A549 (cell line): ENCODE results near the gene ATF6B. TPM values are rescaled to one million over a fixed set of nuclear protein-coding genes. Genes with fewer than 3 reads are reported as not detected.

Experiments
- ATAC-seq, 2 experiments: fragments of 200-7000 bp in 1 of 2; fragments of >200 bp in 1 of 2; cut with Nextera tagmentation in 1 of 2; cut with Tn5 transposase in 1 of 2; 3 replicates each; pipeline versions ENCODE4 v1.8.0 to v1.9.1; 2018 to 2020; ENCODE audit warnings: mild to moderate bottlenecking in 1 of 2, moderate library complexity in 1 of 2
- CTCF ChIA-PET: fragments of 300-600 bp; sonication (Branson Sonifier 250); formaldehyde crosslinking; extraction: SDS; loops from one replicate; lab custom pipeline; 2021; ENCODE audit warnings: antibody characterized with exemption, inconsistent platforms; lab: Yijun Ruan, JAX
- POLR2A ChIA-PET: fragments of 350-600 bp; formaldehyde crosslinking; extraction: SDS; loops from one replicate; lab custom pipeline; 2021; ENCODE audit warnings: antibody characterized with exemption, inconsistent platforms; lab: Yijun Ruan, JAX
- DNase-seq, 2 experiments: peaks; one replicate each; pipeline versions ENCODE4 v3.0.0 to v3.0.0-alpha.2; 2011 to 2016; ENCODE audit warnings: low read depth in 1 of 2, low spot score in 1 of 2
- FAIRE-seq: peaks from 2 replicates; lab custom pipeline; 2011; peaks lifted over from hg19 to GRCh38; lab: Jason Lieb, UNC
- H3K27ac ChIP-seq, 2 experiments: fragments of >200 bp; sonication (Bioruptor Twin); formaldehyde crosslinking; 3 replicates each; pipeline ENCODE4 v1.5.1; 2016 to 2017
- H3K4me1 ChIP-seq: fragments of >200 bp; sonication (Bioruptor Twin); formaldehyde crosslinking; 3 replicates; pipeline ENCODE4 v1.6.1; 2016
- H3K4me2 ChIP-seq: fragments of >200 bp; sonication (Bioruptor Twin); formaldehyde crosslinking; 3 replicates; pipeline ENCODE4 v1.6.1; 2016
- H3K4me3 ChIP-seq: fragments of >200 bp; sonication (Bioruptor Twin); formaldehyde crosslinking; 3 replicates; pipeline ENCODE4 v1.5.1; 2016
- H3K9me3 ChIP-seq: fragments of >200 bp; sonication (Bioruptor Twin); formaldehyde crosslinking; 3 replicates; pipeline ENCODE4 v1.6.1; 2016
- CHD2 ChIP-seq: fragments of 150-350 bp; IDR thresholded peaks from 2 replicates; pipeline ENCODE4 v1.6.1; 2014; ENCODE audit warnings: low read length; ENCODE audit not compliant: partially characterized antibody
- KDM1A ChIP-seq: fragments of 200-600 bp; sonication (generic); IDR thresholded peaks from 2 replicates; pipeline ENCODE4 v1.6.1; 2016; ENCODE audit warnings: low read depth, mild to moderate bottlenecking
- MAX ChIP-seq: IDR thresholded peaks from 2 replicates; pipeline ENCODE4 v1.6.1; 2012
- MAZ ChIP-seq: fragments of 150-350 bp; IDR thresholded peaks from 2 replicates; pipeline ENCODE4 v1.6.1; 2014; ENCODE audit warnings: antibody characterized with exemption, low read depth, low read length, borderline replicate concordance
- POLR2A ChIP-seq: IDR thresholded peaks from 2 replicates; pipeline ENCODE4 v1.6.1; 2012; ENCODE audit warnings: mild to moderate bottlenecking, low read length
- ZSCAN20 ChIP-seq: fragments of 250-450 bp; sonication (Bioruptor Pico); IDR thresholded peaks from 2 replicates; pipeline ENCODE4 v1.8.0; 2022; ENCODE audit warnings: mild to moderate bottlenecking, moderate library complexity
- WGBS: methylation state at CpG from one replicate; pipeline ENCODE4 v1.1.6; 2017; ENCODE audit errors: missing lambda C conversion rate; 5-methylcytosine and 5-hydroxymethylcytosine counted together
- polyA plus RNA-seq, 4 experiments: library from polyadenylated mRNA; depleted of rRNA in 3 of 4; stranded (reverse); fragments of >200 nt; fragmentation: RNase III in 1 of 4; extraction: RNeasy Plus Mini Kit Qiagen cat#74134 plus additional on column Dnase treatment in 1 of 4; gene quantifications; 2 replicates in 3 of 4; 3 replicates in 1 of 4; pipeline ENCODE4 v1.2.3, GENCODE V29; 2011 to 2017
- TF ChIP-seq, protein P1 (sequence below): fragments of 200-600 bp; sonication (generic); IDR thresholded peaks from 2 replicates; pipeline ENCODE4 v1.6.1; 2016; ENCODE audit warnings: antibody characterized with exemption, mild to moderate bottlenecking, moderate library complexity
- TF ChIP-seq, protein P2 (sequence below): fragments of 250-450 bp; sonication (Bioruptor Pico); IDR thresholded peaks from 2 replicates; pipeline ENCODE4 v1.5.0; 2020; ENCODE audit warnings: low read depth, mild to moderate bottlenecking, moderate library complexity

The ATF6B gene
- polyA plus RNA-seq, 2 of the 4 experiments (the other 2 are of a cell fraction): 19.3 to 29.0 TPM

- H3K27ac ChIP-seq: peak within 1 kb of the TSS; percentile 81 to 85
- TF ChIP-seq CHD2 (peak; percentile 63), POLR2A (peak; percentile 13; the same call in 1 of the 2 replicates), MAX (0 out of 2 replicates have a peak, but pooled peaks have one; percentile 1)
- TF ChIP-seq, protein P1, sequence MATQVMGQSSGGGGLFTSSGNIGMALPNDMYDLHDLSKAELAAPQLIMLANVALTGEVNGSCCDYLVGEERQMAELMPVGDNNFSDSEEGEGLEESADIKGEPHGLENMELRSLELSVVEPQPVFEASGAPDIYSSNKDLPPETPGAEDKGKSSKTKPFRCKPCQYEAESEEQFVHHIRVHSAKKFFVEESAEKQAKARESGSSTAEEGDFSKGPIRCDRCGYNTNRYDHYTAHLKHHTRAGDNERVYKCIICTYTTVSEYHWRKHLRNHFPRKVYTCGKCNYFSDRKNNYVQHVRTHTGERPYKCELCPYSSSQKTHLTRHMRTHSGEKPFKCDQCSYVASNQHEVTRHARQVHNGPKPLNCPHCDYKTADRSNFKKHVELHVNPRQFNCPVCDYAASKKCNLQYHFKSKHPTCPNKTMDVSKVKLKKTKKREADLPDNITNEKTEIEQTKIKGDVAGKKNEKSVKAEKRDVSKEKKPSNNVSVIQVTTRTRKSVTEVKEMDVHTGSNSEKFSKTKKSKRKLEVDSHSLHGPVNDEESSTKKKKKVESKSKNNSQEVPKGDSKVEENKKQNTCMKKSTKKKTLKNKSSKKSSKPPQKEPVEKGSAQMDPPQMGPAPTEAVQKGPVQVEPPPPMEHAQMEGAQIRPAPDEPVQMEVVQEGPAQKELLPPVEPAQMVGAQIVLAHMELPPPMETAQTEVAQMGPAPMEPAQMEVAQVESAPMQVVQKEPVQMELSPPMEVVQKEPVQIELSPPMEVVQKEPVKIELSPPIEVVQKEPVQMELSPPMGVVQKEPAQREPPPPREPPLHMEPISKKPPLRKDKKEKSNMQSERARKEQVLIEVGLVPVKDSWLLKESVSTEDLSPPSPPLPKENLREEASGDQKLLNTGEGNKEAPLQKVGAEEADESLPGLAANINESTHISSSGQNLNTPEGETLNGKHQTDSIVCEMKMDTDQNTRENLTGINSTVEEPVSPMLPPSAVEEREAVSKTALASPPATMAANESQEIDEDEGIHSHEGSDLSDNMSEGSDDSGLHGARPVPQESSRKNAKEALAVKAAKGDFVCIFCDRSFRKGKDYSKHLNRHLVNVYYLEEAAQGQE: no peak
- peak; percentile 70 to 83 for ATAC-seq
- FAIRE-seq: no peak
- H3K9me3 ChIP-seq: no peaks in the 10 kb centered on the region
- peak within 1 kb of the TSS; percentile 86 for H3K4me2 ChIP-seq
- peak within 1 kb of the TSS; percentile 59 for H3K4me3 ChIP-seq
- ChIA-PET CTCF (interaction anchor here (0.6 to 1.9 kb wide), 12 partner anchors 10 to 245 kb away, joined by 3 to 18 read pairs (median 4); partner anchors contain the start of genes ATF6B, EGFL8, FKBPL and GPSM3), POLR2A (interaction anchor here (1.0 to 1.2 kb wide), 3 partner anchors 23 to 67 kb away, joined by 3 read pairs; no protein-coding TSS in a partner anchor)
- 5% methylated on average over 34 of the region's 52 CpGs for WGBS
- peak; percentile 45 to 85 for DNase-seq
- H3K4me1 ChIP-seq: peaks cover 14% of the 10 kb centered on the region; the same call in 2 of the 3 replicates
These were observed 25.8 kb upstream of the ATF6B start, which contains the start of gene PPT2 for GRCh38 chr6:32153564-32154513. Gene PPT2, plus strand, starts transcription at chr6:32154141. Its CDS starts 454 bp downstream, at chr6:32154595.

DNA sequence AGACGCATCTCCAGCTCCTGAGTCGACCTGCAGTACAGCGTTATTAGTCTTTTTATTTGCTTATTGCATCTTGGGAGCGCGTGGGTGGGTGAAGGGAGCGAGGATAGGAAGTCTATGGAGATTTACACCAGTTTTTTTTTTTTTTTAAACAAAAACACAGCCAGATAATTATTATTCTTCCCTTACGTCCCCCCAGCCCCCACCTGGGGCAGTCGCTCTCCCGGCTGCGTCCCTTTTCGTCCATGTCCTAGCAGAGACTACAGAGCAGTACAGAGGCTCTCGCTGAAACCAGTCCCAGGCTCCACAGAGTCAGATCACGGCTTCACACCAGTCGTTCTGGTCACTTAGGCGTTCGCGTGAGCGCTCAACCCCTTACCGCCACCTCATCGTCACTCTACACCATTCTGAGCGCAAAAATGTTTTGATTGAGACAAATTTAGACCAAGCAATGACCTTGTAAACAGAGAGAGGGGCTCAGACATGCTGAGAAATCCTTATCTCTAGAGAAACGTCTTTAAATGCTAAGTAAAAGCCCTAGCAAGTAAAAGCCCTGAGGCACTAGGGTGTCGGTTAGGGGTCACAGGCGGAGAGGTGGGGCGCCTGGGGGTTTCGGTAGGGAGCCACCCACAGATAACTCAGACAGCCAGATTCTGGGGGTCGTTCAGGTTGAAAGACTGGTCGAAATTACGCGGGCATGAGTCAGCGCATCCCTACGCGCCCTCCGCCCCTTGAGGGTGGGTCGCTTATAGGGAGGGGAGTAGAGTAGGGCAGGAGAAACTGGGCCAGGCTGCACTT, 24.9 kb upstream of the ATF6B start:
- no peak for FAIRE-seq
- POLR2A ChIA-PET: interaction anchor here (1.0 kb wide), 1 partner anchor 66 kb away, joined by 3 read pairs; no protein-coding TSS in a partner anchor
- CTCF ChIA-PET: interaction anchor here (0.6 to 1.0 kb wide), 4 partner anchors 11 to 702 kb away, joined by 3 to 5 read pairs (median 3); no protein-coding TSS in a partner anchor
- Histone ChIP-seq H3K4me2 (peak overlapping the region; percentile 86), H3K4me1 (peaks cover 14% of the 10 kb centered on the region; the same call in 2 of the 3 replicates), H3K4me3 (peak overlapping the region; percentile 59), H3K27ac (peak overlapping the region; percentile 81 to 85), H3K9me3 (no peaks in the 10 kb centered on the region)
- ATAC-seq: peak in 1 of 2 experiments; percentile 52; a peak in 1 of 6 replicates
- 79% methylated on average over 30 of the region's 35 CpGs for WGBS
- TF ChIP-seq ZSCAN20 (CRISPR knock-in tag): no peak
- TF ChIP-seq, protein P2, sequence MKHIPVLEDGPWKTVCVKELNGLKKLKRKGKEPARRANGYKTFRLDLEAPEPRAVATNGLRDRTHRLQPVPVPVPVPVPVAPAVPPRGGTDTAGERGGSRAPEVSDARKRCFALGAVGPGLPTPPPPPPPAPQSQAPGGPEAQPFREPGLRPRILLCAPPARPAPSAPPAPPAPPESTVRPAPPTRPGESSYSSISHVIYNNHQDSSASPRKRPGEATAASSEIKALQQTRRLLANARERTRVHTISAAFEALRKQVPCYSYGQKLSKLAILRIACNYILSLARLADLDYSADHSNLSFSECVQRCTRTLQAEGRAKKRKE (CRISPR knock-in tag): no peak
- TF ChIP-seq, protein P1: no peak
- TF ChIP-seq KDM1A: no peak
- no peak for TF ChIP-seq MAZ
- no peak for TF ChIP-seq MAX
- no peak for DNase-seq
